Aorta (tissue), 5 donors: Measurements from ENCODE around the gene ELP6. TPM values are rescaled to one million over a fixed set of nuclear protein-coding genes. Genes with fewer than 3 reads are reported as not detected.
"Not testable (repeated sequence)": the region's sequence is repeated elsewhere in the genome, so short reads cannot be mapped to it uniquely, and the experiment has no call there.

Experiments used
- ATAC-seq: fragments of 200-7000 bp; cut with Tn5 transposase; one replicate; pipeline ENCODE4 v1.9.1; 2022; ENCODE audit warnings: moderate library complexity; ENCODE audit not compliant: low FRiP score
- DNase-seq, 2 donors: peaks; one replicate each; pipeline ENCODE4 v3.0.0-alpha.2; 2020
- H3K27ac ChIP-seq, 2 donors: one replicate each; pipeline ENCODE4 v1.5.1; 2013; ENCODE audit warnings: low read length in 2 of 2, mild to moderate bottlenecking in 2 of 2, moderate library complexity in 2 of 2, control low read depth in 1 of 2, inconsistent platforms in 1 of 2, low read depth in 1 of 2
- H3K27me3 ChIP-seq, 2 donors: one replicate each; pipeline ENCODE4 v1.6.1; 2013; ENCODE audit warnings: control low read depth in 1 of 2, low read length in 1 of 2, mild to moderate bottlenecking in 1 of 2, moderate library complexity in 1 of 2; ENCODE audit not compliant: insufficient read depth in 2 of 2, control insufficient read depth in 1 of 2
- H3K36me3 ChIP-seq, 2 donors: one replicate each; pipeline ENCODE4 v1.6.1; 2013; ENCODE audit warnings: control low read depth in 1 of 2, low read length in 1 of 2, mild to moderate bottlenecking in 1 of 2; ENCODE audit not compliant: insufficient read depth in 2 of 2, control insufficient read depth in 1 of 2
- H3K4me1 ChIP-seq, 2 donors: one replicate each; pipeline ENCODE4 v1.6.1; 2013; ENCODE audit warnings: low read length in 2 of 2, control low read depth in 1 of 2, mild to moderate bottlenecking in 1 of 2, moderate library complexity in 1 of 2; ENCODE audit not compliant: insufficient read depth in 2 of 2, control insufficient read depth in 1 of 2
- H3K4me3 ChIP-seq, 2 donors: one replicate each; pipeline ENCODE4 v1.5.1; 2013; ENCODE audit warnings: low read length in 2 of 2, control low read depth in 1 of 2, mild to moderate bottlenecking in 1 of 2
- H3K9me3 ChIP-seq: one replicate; pipeline ENCODE4 v1.6.1; 2013; ENCODE audit warnings: mild to moderate bottlenecking, low read length; ENCODE audit not compliant: control insufficient read depth
- WGBS, 2 donors: extraction: QIAGEN DNeasy Blood & Tissue Kit; methylation state at CpG; one replicate each; pipeline ENCODE4 v1.1.7; 2013; 5-methylcytosine and 5-hydroxymethylcytosine counted together
- intact Hi-C, 2 donors: fragments of 100-400 bp; cut with DNase I; formaldehyde crosslinking; loops; one replicate each; pipeline versions ENCODE4 v1.14.2 to v1.15.0; 2022
- polyA plus RNA-seq, 2 donors: library from polyadenylated mRNA; stranded (reverse); fragments of 200-250 nt; gene quantifications; one replicate each; pipeline ENCODE4 v1.2.3, GENCODE V29; 2013
- total RNA-seq, 2 donors: library from RNA; stranded (reverse); fragmentation: NEBNext Ultra II Directional; extraction: Animal tissue kit (Norgen Biotek cat#: 25700); gene quantifications; one replicate each; pipeline ENCODE4 v1.2.1, GENCODE V29; 2021
- donor health status: healthy with polysubstance abuse.
- donor health status: Bipolar disorder and iron deficiency.
- donor health status: DM: no; HTN: no; CAD: no.
- donor health status: DM: no; HTN: no; CAD: no.
- donor health status: DM: yes; HTN: yes; CAD: no.

The ELP6 gene
- total and polyA plus RNA-seq, 4 donors: 19.7 to 29.3 (median 24.5) TPM

- H3K9me3 ChIP-seq, DNase-seq, H3K4me1 ChIP-seq, H3K27ac ChIP-seq, H3K27me3 ChIP-seq, H3K4me3 ChIP-seq, intact Hi-C loops, H3K36me3 ChIP-seq, ATAC-seq: not testable (repeated sequence)
- 78 to 83% methylated on average over 9 of the region's 9 CpGs for WGBS, 2 donors
Observed at GRCh38 chr3:47459534-47460085, 53.9 kb downstream of the ELP6 start.

- no peaks in the 10 kb centered on the region for H3K27me3 ChIP-seq
- no peak overlapping the region for H3K27ac ChIP-seq
- no peak for ATAC-seq
- no peaks in the 10 kb centered on the region for H3K4me1 ChIP-seq
- intact Hi-C loops: no loop called here
- H3K4me3 ChIP-seq: no peak overlapping the region
- no peak for DNase-seq
- H3K9me3 ChIP-seq: no peaks in the 10 kb centered on the region
- H3K36me3 ChIP-seq: no peaks in the 10 kb centered on the region
Observed at GRCh38 chr3:47456984-47457383, 56.5 kb downstream of the ELP6 start.

GRCh38 chr3:47455806-47456452 lies 57.6 kb downstream of the ELP6 start:
- intact Hi-C loops: no loop called here
- Histone ChIP-seq H3K4me1 (no peaks in the 10 kb centered on the region), H3K36me3 (no peaks in the 10 kb centered on the region), H3K27ac (no peak overlapping the region), H3K4me3 (no peak overlapping the region), H3K27me3 (no peaks in the 10 kb centered on the region), H3K9me3 (no peaks in the 10 kb centered on the region)
- ATAC-seq: no peak
- 87 to 92% methylated on average over 3 of the region's 3 CpGs for whole genome bisulfite sequencing, 2 donors
- DNase-seq: no peak

GRCh38 chr3:47452453-47453215 lies 60.9 kb downstream of the ELP6 start:
- Histone ChIP-seq H3K9me3 (no peaks in the 10 kb centered on the region), H3K27me3 (no peaks in the 10 kb centered on the region), H3K27ac (no peak overlapping the region), H3K4me3 (no peak overlapping the region), H3K36me3 (no peaks in the 10 kb centered on the region), H3K4me1 (no peaks in the 10 kb centered on the region)
- intact Hi-C loops: no loop called here
- DNase-seq (no peak), ATAC-seq (no peak)
- WGBS, 2 donors: 93 to 96% methylated on average over 4 of the region's 4 CpGs

Other genes starting within 250 kb of the ELP6 start
- 1 to 10 TPM; 6.5 to 6.7 TPM for gene KIF9, start 230.9 kb downstream of the ELP6 start, total RNA-seq
- 10 to 100 TPM; 13.5 to 14.4 TPM for gene KIF9, start 230.9 kb downstream of the ELP6 start, polyA plus RNA-seq
- 10 to 100 TPM; 22.9 to 26.7 TPM for gene KLHL18, start 230.8 kb downstream of the ELP6 start, total RNA-seq
- gene KLHL18, start 230.8 kb downstream of the ELP6 start, polyA plus RNA-seq: 10 to 100 TPM in 1 of 2 donors, 1 to 10 TPM in 1; 9.0 to 20.3 TPM
- 10 to 100 TPM; 38.9 to 44.0 TPM for gene PTPN23, start 132.7 kb downstream of the ELP6 start, total RNA-seq
- gene PTPN23, start 132.7 kb downstream of the ELP6 start, polyA plus RNA-seq: 10 to 100 TPM in 1 of 2 donors, 1 to 10 TPM in 1; 7.1 to 17.7 TPM
- 10 to 100 TPM; 57.4 to 66.1 TPM for gene SCAP, start 37.8 kb downstream of the ELP6 start, total RNA-seq
- 10 to 100 TPM; 13.9 to 53.0 TPM for gene SCAP, start 37.8 kb downstream of the ELP6 start, polyA plus RNA-seq
- gene CSPG5, start 65.2 kb upstream of the ELP6 start, total RNA-seq: 1 to 10 TPM in 1 of 2 donors, under 1 TPM in 1; 0.81 to 7.0 TPM
- gene CSPG5, start 65.2 kb upstream of the ELP6 start, polyA plus RNA-seq: under 1 TPM; 0.33 to 0.50 TPM